GM21381 (cell line): ENCODE results near the gene ZC2HC1B.
A peak's percentile ranks its signal among the peaks of the same experiment; 100 is the strongest.
"Not testable (repeated sequence)": the region's sequence is repeated elsewhere in the genome, so short reads cannot be mapped to it uniquely, and the experiment has no call there.

Experiments
- ATAC-seq: cut with Tn5 transposase; IDR thresholded peaks from one replicate; pipeline ENCODE4 v1.9.1; 2021; ENCODE audit warnings: mild to moderate bottlenecking, moderate library complexity; ENCODE audit not compliant: unreplicated experiment

The ZC2HC1B gene

GRCh38 chr6:143867236-143867635 lies 3.0 kb downstream of the ZC2HC1B start:
- ATAC-seq = no peak

DNA sequence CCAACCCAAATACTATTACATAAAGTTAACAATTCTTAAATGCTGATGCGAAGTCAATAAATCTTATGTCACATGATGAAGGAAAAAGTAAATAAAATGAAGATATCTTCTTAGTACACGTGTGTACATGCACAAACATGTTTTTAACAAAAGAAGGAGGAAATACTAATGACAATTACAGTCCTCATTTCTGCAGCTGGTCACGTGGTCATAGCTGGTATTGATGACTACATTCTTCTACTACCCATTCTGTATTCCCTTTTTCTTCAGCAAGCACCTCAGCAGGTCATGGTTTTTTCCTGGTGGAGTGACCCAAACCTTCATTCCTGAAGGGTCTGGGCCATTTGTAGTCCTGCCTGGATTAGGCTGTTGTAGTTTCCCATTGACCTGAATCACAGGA lies 4.5 kb downstream of the ZC2HC1B start:
- not testable (repeated sequence) for ATAC-seq

GRCh38 chr6:143871202-143871730 lies 7.0 kb downstream of the ZC2HC1B start:
- not testable (repeated sequence) for ATAC-seq

DNA sequence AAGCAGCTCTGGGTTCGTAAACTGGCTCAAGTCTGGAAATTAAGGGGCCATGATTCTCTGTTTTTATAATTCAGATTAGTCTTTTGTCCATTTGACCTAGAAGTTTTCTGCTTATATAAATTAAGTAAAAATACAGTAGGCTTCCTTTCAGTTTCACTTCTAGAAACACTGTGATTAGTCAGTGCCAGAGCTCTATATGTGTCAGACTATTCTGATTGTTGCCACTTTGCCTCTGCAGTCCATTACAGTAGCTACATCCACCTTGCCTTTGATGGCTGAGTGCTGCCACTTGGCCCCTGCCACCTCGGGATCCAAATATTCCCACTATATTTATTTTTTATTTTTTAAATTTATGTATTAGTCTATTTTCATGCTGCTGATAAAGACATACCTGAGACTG lies 7.9 kb downstream of the ZC2HC1B start:
- peak; percentile 98 for ATAC-seq

DNA sequence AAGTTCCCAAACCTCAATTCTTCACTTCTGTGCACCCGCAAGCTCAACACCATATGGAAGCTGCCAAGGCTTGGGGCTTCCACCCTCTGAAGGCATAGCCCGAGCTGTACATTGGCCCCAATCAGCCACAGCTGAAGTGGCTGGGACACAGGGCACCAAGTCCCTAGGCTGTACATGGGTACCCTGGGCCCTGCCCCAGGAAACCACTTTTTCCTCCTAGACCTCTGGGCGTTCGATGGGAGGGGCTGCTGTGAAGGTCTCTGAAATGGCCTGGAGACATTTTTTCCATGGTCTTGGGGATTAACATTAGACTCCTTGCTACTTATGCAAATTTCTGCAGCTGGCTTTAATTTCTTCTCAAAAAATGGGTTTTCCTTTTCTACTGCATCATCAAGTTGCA lies 9.3 kb downstream of the ZC2HC1B start:
- ATAC-seq = not testable (repeated sequence)

- not testable (repeated sequence) for ATAC-seq
These were observed 10.2 kb downstream of the ZC2HC1B start for GRCh38 chr6:143874503-143874902.

- ATAC-seq = no peak
These were observed 13.5 kb downstream of the ZC2HC1B start for GRCh38 chr6:143877584-143878271.

DNA sequence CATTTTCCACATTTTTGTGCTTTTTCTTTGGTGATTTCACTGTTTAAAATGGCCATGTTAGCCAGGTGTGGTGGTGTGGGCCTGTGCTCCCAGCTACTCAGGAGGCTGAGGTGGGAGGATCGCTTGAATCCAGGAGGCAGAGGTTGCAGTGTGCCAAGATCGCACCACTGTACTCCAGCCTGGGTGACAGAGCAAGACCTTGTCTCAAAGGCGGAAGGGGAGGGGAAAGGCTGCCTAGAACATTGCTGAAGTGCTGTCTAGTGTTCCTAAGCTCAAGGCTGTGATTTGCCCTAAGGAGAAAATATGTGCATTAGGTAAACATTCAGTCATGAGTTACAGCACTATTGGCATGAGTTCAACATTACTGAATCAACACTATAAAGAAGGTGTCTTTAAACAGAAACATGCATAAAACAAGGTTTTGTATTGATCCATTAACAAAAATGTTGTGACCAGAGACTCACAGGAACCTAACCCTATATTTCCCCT lies 14.0 kb downstream of the ZC2HC1B start:
- no peak for ATAC-seq

DNA sequence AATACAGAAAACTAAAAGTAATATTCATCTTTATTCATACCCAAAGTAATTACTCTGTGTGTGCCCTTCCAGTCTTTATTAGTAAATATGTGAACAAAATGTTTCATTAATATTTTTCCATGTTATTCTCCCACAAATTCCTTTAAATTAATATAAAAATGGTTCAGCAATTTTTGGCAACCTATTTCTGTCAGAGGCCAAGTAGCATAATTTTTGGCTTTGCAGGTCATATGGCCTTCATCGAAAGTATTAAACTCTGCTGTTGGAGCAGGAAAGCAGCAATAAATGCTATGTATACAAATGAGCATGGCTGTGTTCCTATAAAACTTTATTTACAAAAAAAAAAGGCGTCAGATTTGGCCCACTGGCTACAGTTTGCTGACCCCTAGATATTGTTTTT lies 16.1 kb downstream of the ZC2HC1B start:
- no peak for ATAC-seq

- ATAC-seq = no peak
These were observed 18.2 kb downstream of the ZC2HC1B start for GRCh38 chr6:143882401-143882930.

GRCh38 chr6:143884216-143884900 lies 20.1 kb downstream of the ZC2HC1B start:
- ATAC-seq = no peak

GRCh38 chr6:143885116-143885515 lies 20.8 kb downstream of the ZC2HC1B start:
- ATAC-seq = no peak

DNA sequence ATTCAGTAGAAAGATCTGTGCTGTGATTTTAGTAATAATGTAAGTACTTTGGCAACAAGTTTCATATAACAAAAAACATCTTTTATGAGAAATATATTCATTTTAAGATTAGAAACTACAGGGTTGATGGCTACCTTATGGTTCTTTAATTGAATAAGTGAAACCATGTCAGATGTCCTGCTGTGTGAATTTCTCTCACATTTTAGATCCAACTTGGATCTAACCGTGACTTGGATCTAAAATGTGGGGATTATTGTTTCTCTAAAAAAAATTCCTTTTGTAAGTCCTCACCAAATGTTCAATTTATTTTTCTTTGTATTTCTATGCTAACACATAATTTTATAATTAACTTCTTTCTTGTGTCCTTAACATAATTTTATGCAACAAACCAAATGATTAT lies 30.4 kb downstream of the ZC2HC1B start:
- ATAC-seq = no peak

- ATAC-seq = no peak
These were observed 32.0 kb downstream of the ZC2HC1B start for GRCh38 chr6:143896126-143896860.

- ATAC-seq = no peak
These were observed 36.1 kb downstream of the ZC2HC1B start for GRCh38 chr6:143900358-143900757.

- peak; percentile 96 for ATAC-seq
These were observed 37.8 kb downstream of the ZC2HC1B start for GRCh38 chr6:143901885-143902750.

GRCh38 chr6:143902827-143903226 lies 38.6 kb downstream of the ZC2HC1B start:
- ATAC-seq = no peak

GRCh38 chr6:143911028-143911427 lies 46.8 kb downstream of the ZC2HC1B start:
- no peak for ATAC-seq

GRCh38 chr6:143912671-143913070 lies 48.4 kb downstream of the ZC2HC1B start:
- no peak for ATAC-seq

GRCh38 chr6:143917026-143917425 lies 52.8 kb downstream of the ZC2HC1B start:
- ATAC-seq = not testable (repeated sequence)
